Measurements from ENCODE around the gene TUBGCP2.

TUBGCP2 gene

DNA sequence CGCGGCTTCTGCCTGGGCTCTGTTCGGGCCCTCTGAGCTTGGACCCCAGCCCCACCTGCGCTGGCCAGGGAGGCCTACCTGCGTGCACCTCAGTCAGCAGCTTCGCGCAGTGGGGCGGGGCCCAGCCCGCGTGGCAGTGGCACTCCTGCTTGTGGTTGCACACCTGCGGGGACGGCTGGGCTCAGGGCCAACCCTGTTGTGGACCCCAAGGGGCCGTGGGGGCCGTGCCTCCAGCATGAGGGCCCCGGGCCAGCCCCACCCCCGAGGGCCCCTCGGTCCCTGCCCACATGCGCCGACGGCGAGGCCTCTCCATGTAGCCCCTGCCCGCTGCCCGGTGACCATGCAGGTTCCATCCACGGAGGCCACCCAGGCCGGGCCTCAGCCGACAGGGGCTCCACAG, 39.3 kb downstream of the TUBGCP2 start:
- Histone ChIP-seq H3K36me3 (ENCODE audit: control insufficient read depth, low read length) (no peaks in the 10 kb centered on the region), H3K9me3 (ENCODE audit: control insufficient read depth, insufficient read depth, low read length) (no peaks in the 10 kb centered on the region), H3K9me2 (replicated peaks; ENCODE audit: control insufficient read depth, low read length) (no peaks in the 10 kb centered on the region), H4K20me1 (ENCODE audit: control insufficient read depth, insufficient read depth, low read depth, low read length) (no peaks in the 10 kb centered on the region), H3F3A (ENCODE audit: control insufficient read depth, insufficient read depth) (no peaks in the 10 kb centered on the region), H3K27me3 (ENCODE audit: control insufficient read depth, low read length) (no peaks in the 10 kb centered on the region), H3K4me1 (ENCODE audit: control insufficient read depth, low read length) (no peaks in the 10 kb centered on the region), H3K27ac (ENCODE audit: low read depth, low read length) (no peak overlapping the region), H3K4me2 (ENCODE audit: low read length) (no peak overlapping the region), H3K4me3 (ENCODE audit: low read length) (no peak overlapping the region), H3K79me2 (ENCODE audit: control insufficient read depth, low read length) (no peaks in the 10 kb centered on the region)
- no peak for TF ChIP-seq EZH2phosphoT487 (IDR thresholded peaks at IDR 0.05; ENCODE audit: borderline replicate concordance, low read length)
- TF ChIP-seq, protein P1, sequence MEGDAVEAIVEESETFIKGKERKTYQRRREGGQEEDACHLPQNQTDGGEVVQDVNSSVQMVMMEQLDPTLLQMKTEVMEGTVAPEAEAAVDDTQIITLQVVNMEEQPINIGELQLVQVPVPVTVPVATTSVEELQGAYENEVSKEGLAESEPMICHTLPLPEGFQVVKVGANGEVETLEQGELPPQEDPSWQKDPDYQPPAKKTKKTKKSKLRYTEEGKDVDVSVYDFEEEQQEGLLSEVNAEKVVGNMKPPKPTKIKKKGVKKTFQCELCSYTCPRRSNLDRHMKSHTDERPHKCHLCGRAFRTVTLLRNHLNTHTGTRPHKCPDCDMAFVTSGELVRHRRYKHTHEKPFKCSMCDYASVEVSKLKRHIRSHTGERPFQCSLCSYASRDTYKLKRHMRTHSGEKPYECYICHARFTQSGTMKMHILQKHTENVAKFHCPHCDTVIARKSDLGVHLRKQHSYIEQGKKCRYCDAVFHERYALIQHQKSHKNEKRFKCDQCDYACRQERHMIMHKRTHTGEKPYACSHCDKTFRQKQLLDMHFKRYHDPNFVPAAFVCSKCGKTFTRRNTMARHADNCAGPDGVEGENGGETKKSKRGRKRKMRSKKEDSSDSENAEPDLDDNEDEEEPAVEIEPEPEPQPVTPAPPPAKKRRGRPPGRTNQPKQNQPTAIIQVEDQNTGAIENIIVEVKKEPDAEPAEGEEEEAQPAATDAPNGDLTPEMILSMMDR (IDR thresholded peaks at IDR 0.05; ENCODE audit: low read depth, low read length, poor library complexity, severe bottlenecking), result no peak

GRCh38 chr10:133268532-133268931, 40.1 kb downstream of the TUBGCP2 start:
- H4K20me1 ChIP-seq (ENCODE audit: control insufficient read depth, insufficient read depth, low read depth, low read length), result no peaks in the 10 kb centered on the region
- no peaks in the 10 kb centered on the region for H3K4me1 ChIP-seq (ENCODE audit: control insufficient read depth, low read length)
- no peaks in the 10 kb centered on the region for H3K9me2 ChIP-seq (replicated peaks; ENCODE audit: control insufficient read depth, low read length)
- no peak overlapping the region for H3K27ac ChIP-seq (ENCODE audit: low read depth, low read length)
- no peaks in the 10 kb centered on the region for H3K36me3 ChIP-seq (ENCODE audit: control insufficient read depth, low read length)
- H3F3A ChIP-seq (ENCODE audit: control insufficient read depth, insufficient read depth), result no peaks in the 10 kb centered on the region
- H3K4me3 ChIP-seq (ENCODE audit: low read length), result no peak overlapping the region
- TF ChIP-seq, protein P1 (IDR thresholded peaks at IDR 0.05; ENCODE audit: low read depth, low read length, poor library complexity, severe bottlenecking), result no peak
- no peak for TF ChIP-seq EZH2phosphoT487 (IDR thresholded peaks at IDR 0.05; ENCODE audit: borderline replicate concordance, low read length)
- H3K9me3 ChIP-seq (ENCODE audit: control insufficient read depth, insufficient read depth, low read length), result no peaks in the 10 kb centered on the region
- no peak overlapping the region for H3K4me2 ChIP-seq (ENCODE audit: low read length)
- H3K27me3 ChIP-seq (ENCODE audit: control insufficient read depth, low read length), result no peaks in the 10 kb centered on the region
- H3K79me2 ChIP-seq (ENCODE audit: control insufficient read depth, low read length), result no peaks in the 10 kb centered on the region

- Histone ChIP-seq H3K9me2 (replicated peaks; ENCODE audit: control insufficient read depth, low read length) (no peaks in the 10 kb centered on the region), H3K27me3 (ENCODE audit: control insufficient read depth, low read length) (no peaks in the 10 kb centered on the region), H3K79me2 (ENCODE audit: control insufficient read depth, low read length) (no peaks in the 10 kb centered on the region), H3K4me1 (ENCODE audit: control insufficient read depth, low read length) (no peaks in the 10 kb centered on the region), H3K36me3 (ENCODE audit: control insufficient read depth, low read length) (no peaks in the 10 kb centered on the region), H4K20me1 (ENCODE audit: control insufficient read depth, insufficient read depth, low read depth, low read length) (no peaks in the 10 kb centered on the region), H3K4me3 (ENCODE audit: low read length) (no peak overlapping the region), H3K4me2 (ENCODE audit: low read length) (no peak overlapping the region), H3F3A (ENCODE audit: control insufficient read depth, insufficient read depth) (no peaks in the 10 kb centered on the region), H3K27ac (ENCODE audit: low read depth, low read length) (no peak overlapping the region), H3K9me3 (ENCODE audit: control insufficient read depth, insufficient read depth, low read length) (no peaks in the 10 kb centered on the region)
- TF ChIP-seq EZH2phosphoT487 (IDR thresholded peaks at IDR 0.05; ENCODE audit: borderline replicate concordance, low read length), result no peak
- TF ChIP-seq, protein P1 (IDR thresholded peaks at IDR 0.05; ENCODE audit: low read depth, low read length, poor library complexity, severe bottlenecking), result no peak
Observed at GRCh38 chr10:133267829-133268228, 40.8 kb downstream of the TUBGCP2 start.

GRCh38 chr10:133267293-133267692, 41.4 kb downstream of the TUBGCP2 start:
- H3K4me2 ChIP-seq (ENCODE audit: low read length), result no peak overlapping the region
- H3K79me2 ChIP-seq (ENCODE audit: control insufficient read depth, low read length), result no peaks in the 10 kb centered on the region
- no peaks in the 10 kb centered on the region for H4K20me1 ChIP-seq (ENCODE audit: control insufficient read depth, insufficient read depth, low read depth, low read length)
- no peaks in the 10 kb centered on the region for H3K36me3 ChIP-seq (ENCODE audit: control insufficient read depth, low read length)
- no peaks in the 10 kb centered on the region for H3K9me2 ChIP-seq (replicated peaks; ENCODE audit: control insufficient read depth, low read length)
- H3K4me3 ChIP-seq (ENCODE audit: low read length), result no peak overlapping the region
- no peaks in the 10 kb centered on the region for H3K4me1 ChIP-seq (ENCODE audit: control insufficient read depth, low read length)
- no peaks in the 10 kb centered on the region for H3K9me3 ChIP-seq (ENCODE audit: control insufficient read depth, insufficient read depth, low read length)
- H3F3A ChIP-seq (ENCODE audit: control insufficient read depth, insufficient read depth), result no peaks in the 10 kb centered on the region
- no peaks in the 10 kb centered on the region for H3K27me3 ChIP-seq (ENCODE audit: control insufficient read depth, low read length)
- TF ChIP-seq, protein P1 (IDR thresholded peaks at IDR 0.05; ENCODE audit: low read depth, low read length, poor library complexity, severe bottlenecking), result no peak
- TF ChIP-seq EZH2phosphoT487 (IDR thresholded peaks at IDR 0.05; ENCODE audit: borderline replicate concordance, low read length), result no peak
- H3K27ac ChIP-seq (ENCODE audit: low read depth, low read length), result no peak overlapping the region
